Activated CD4-positive, alpha-beta T cell treated with anti-CD3 and anti-CD28 coated beads, Interleukin-2, Interleukin-4, amounts not matched to agents 100 ng/mL and 50 ng/mL, durations not matched to agents 16 hours and 8 hours (primary cell): Measurements from ENCODE around the gene C7.
"Not testable (repeated sequence)": the region's sequence is repeated elsewhere in the genome, so short reads cannot be mapped to it uniquely, and the experiment has no call there.

ENCODE experiments used
- DNase-seq: peaks from one replicate; pipeline ENCODE4 v3.0.0-alpha.2; 2020; ENCODE audit warnings: low spot score

Gene C7

GRCh38 chr5:40991168-40991980 lies 82.1 kb downstream of the C7 start:
- DNase-seq: no peak

- DNase-seq: no peak
Observed at GRCh38 chr5:40991981-40992559, 82.8 kb downstream of the C7 start.

- DNase-seq: no peak
Observed at GRCh38 chr5:40995801-40996586, 86.7 kb downstream of the C7 start.

- no peak for DNase-seq
Observed at GRCh38 chr5:40999142-40999541, 89.8 kb downstream of the C7 start.

- DNase-seq: no peak
Observed at GRCh38 chr5:40999966-41000365, 90.7 kb downstream of the C7 start.

- no peak for DNase-seq
Observed at GRCh38 chr5:41003670-41004376, 94.5 kb downstream of the C7 start.

- DNase-seq: no peak
Observed at GRCh38 chr5:41004931-41005330, 95.6 kb downstream of the C7 start.

- DNase-seq: no peak
Observed at GRCh38 chr5:41009232-41009631, 99.9 kb downstream of the C7 start.

- no peak for DNase-seq
Observed at GRCh38 chr5:41010572-41010971, 101.3 kb downstream of the C7 start.

- no peak for DNase-seq
Observed at GRCh38 chr5:41012318-41012717, 103.0 kb downstream of the C7 start.

- DNase-seq: not testable (repeated sequence)
Observed at GRCh38 chr5:41022600-41022999, 113.3 kb downstream of the C7 start.
